Islet precursor cell (in vitro differentiated cells): ENCODE results near the gene BIRC3.
"Not testable (repeated sequence)": the region's sequence is repeated elsewhere in the genome, so short reads cannot be mapped to it uniquely, and the experiment has no call there.

Source experiments
- DNase-seq: peaks from one replicate; pipeline ENCODE4 v3.0.0-alpha.2; 2018

The BIRC3 gene

GRCh38 chr11:102330231-102330630 is 12.9 kb downstream of the BIRC3 start:
- no peak for DNase-seq

- no peak for DNase-seq
These were observed 14.1 kb downstream of the BIRC3 start for GRCh38 chr11:102331341-102331740.

DNA sequence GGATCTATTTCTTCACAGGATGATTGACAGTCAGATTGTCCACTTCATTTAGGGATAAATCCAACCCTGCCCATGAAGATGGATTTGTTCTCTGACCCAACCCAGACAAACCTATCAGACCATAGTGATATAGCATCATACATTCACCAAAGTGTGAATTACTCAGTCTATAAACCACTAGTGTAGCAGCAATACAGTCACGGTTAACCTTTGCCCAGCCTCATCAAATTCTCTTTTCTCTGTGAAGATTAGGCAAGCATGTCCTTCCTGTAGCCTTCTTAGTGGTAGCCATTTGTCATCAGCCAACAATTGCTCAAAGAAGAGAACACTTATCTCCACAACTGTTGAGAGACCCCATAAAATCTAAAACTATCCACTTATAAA is 15.3 kb downstream of the BIRC3 start:
- DNase-seq = no peak

- no peak for DNase-seq
These were observed 21.3 kb downstream of the BIRC3 start for GRCh38 chr11:102338479-102339010.

DNA sequence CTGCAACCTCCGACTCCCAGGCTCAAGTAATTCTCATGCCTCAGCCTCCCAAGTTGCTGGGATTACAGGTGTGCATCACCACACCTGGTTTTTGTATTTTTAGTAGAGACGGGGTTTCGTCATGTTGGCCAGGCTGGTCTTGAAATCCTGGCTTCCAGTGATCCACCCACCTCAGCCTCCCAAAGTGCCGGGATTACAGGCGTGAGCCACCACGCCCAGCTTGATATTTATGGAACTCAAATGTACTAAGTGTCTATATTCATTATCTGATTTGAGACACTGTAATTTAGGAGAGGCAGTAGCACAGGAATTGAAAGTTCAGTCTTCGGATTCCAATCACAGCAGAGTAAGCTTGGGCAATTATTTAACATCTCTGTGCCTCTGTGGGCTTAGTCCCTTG is 24.0 kb downstream of the BIRC3 start:
- not testable (repeated sequence) for DNase-seq

DNA sequence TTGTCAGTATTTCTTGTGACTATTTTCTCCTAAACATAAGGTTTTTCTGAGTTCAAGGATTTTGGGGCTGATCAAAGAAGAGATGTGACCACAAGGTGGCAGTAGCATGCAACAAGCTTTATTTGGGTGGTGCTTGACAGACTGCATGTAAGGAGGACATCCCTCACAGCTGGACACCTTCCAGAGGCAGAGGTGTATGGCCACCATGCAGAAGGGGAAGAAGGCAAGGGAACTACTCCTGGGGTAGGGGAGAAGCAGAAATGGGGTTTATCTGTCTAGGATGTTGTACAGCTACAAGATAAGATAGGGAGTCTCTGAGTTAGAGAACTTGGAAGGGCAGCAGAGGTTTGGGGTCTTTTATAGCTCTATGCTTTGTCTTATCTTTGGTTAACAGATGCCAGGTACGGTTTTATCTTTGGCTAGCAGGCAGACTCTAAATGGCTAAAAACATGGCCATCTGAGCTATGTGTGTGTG is 24.6 kb downstream of the BIRC3 start:
- peak; percentile 86 for DNase-seq

DNA sequence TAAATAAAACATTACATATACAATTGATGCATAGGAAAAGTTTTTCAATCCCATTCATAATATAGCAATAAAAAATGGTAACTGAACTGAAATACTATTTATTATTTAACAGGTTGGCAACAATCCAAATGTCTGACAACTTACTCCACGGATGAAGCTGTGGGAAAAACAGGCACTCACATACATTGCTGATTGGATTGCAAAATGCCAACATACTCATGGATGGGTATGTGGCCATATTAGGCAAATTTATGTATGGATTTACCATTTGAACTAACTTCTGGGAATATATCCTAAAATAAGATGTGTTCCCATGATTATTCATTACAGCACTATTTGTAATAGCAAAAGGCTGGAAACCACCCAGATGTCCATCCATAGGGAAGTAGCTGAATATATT is 26.5 kb downstream of the BIRC3 start:
- no peak for DNase-seq

DNA sequence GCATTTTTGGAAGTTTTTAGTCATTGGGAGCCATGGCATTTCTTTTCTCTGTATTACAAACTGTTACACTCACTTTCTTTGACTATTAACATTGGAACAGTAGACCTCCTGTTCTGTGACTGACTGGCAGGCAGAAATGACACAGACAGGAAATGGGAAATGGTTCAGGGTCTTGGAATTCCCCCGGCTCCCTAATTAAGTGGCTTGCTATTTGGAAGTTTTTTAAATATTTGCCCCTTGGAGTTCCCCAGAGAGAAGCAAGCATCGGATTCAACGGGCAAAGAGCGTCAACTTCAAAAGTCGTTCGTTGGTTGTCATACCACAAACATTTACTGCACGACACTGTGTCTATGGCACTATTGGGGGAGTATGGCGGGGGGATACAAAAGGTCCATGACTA is 28.6 kb downstream of the BIRC3 start:
- DNase-seq = peak; percentile 88

DNA sequence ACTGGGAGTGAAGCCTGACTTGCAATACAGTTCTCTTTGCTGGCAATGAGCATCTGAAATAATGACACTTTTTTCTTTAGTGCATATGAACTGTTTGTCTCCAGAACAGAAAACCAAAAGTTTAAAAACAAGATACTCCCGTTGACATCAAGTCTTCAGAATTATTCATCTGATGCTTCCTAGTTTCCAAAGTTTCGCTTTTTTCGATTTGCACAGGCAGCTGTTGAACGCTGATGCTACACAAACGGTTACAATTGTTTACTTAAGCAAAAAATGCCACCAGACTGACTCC is 29.1 kb downstream of the BIRC3 start:
- no peak for DNase-seq

GRCh38 chr11:102346748-102347461 is 29.6 kb downstream of the BIRC3 start, which contains the start of gene BIRC2:
BIRC2 (plus strand) TSS chr11:102347214; CDS start chr11:102349855, 2,641 bp downstream.
- peak; percentile 96 for DNase-seq

DNA sequence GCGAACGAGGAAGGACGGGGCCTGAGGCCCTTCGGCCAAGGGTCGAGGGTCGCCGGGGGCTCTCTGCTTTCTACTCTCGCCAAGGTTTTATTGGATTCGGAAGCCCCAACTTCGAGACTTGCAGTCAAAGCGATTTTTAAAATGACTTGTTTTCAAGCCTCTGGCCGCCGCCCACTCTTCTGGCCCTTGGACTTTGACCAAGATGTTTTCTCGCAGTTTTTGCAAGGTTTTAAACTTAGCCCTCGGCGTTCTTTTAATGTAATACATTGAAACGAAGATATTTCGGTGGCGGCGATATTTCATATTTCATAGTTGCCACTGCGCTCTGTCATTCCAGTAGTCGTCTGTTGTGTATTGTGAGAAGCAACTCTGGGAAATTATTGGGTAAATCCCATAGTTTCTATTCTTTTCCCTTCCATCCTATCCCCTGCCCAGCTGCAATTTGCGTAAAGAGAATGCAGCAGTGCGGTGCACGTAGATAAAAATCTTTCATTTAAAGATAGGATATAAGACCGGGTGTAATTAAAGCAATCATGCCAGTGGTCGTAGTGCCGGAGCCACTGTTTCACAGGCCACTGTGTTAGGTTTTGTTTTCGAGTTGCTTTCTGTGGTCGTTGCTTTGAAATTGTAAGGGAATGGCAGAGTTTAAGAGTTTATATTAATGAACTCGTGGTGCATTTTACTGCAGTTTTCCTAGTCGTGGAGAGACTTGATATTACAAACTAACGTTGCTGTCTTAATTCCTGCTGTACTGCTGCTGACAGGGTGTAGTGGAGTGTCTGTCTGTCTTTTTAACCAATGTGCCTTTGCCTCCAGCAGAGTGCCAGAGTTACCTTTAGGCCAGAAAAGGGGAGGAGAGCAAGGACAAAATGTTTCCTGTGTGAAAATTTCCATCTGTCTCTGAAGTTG is 30.4 kb downstream of the BIRC3 start:
- DNase-seq = no peak

- DNase-seq = no peak
These were observed 39.8 kb downstream of the BIRC3 start for GRCh38 chr11:102357116-102357515.

GRCh38 chr11:102359372-102359771 is 42.1 kb downstream of the BIRC3 start:
- DNase-seq = no peak

DNA sequence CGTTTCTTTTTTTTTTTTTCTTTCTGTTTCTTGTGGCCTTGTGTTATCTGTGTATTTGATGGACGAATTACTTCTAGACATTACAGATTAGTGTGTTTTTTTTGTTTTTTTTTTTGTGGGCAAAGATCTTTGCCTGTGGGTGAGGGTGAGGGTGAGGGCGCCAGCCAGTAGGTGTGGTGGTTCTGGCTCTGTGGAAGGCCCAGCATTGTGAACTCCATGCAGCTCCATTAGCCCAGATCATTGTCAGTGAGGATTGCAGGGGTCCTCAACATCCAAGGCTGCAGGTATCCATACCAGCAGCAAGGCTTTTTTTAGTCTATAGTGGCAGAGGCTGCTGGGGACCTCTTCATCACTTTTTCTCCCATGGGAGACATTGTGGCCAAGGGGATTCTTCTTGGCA is 43.4 kb downstream of the BIRC3 start:
- DNase-seq = no peak

DNA sequence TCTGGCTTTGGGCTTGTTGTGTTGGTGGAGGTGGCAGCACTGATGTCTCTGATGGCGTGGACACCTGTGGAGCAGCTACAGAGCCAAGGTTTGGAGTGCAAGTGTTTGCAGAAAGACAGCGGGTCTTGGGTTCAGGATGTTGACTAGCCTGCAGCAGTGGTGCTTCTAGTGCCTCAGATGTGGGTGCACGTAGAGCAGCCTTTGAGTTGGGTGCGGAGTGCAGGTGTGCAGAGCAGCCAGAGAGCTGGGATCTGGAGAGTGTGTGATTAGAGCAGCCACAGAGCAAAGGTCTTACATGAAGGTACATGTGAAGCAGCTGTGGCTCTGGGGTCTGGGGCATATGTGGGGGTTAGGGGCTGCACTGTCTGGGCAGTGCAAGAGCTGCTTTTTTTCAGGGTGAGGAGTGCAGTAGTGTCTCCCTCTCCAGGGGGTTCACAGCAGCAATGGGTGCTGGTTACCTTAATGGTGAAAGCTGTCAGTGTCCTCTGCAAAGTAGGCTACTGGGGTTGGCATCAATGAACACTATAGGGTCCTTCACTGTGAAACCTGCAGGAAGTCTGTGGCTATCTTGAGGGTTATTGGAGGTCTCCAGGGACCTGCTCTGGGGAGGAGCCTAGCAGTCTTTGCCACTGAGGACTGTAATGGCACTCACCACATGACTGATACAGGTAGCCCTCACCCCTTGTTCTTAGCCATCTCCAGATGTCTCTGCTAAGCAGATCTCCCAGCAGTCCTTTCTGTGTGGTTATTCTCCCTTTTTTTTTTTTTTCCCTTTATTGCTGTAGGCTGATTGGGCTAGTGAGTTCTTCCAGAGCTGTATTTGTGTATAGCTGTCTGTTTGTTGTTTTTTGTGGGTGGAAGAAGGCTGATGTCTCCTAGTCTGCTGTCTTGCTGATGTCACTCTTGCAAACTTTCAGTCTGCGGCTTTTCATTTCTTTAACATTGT is 44.1 kb downstream of the BIRC3 start:
- DNase-seq = no peak

DNA sequence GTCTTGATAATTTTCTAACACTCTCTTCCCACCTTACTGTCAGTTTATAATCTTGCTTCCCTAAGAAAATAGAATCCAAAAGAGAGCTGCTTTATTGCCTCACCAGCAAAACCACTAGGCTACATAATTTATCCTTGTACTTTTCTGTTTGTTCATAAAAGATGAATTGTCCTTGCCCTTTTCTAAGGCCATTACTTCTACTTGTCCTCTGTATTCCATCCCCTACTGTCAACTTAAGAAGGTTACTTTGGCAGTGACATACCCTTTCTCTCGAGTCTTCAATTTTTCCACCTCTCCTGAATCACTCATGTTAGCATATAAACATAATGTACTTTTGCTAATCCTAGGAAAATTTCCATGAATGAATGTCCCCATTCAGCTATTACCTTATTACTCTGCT is 47.7 kb downstream of the BIRC3 start:
- no peak for DNase-seq

- no peak for DNase-seq
These were observed 50.1 kb downstream of the BIRC3 start for GRCh38 chr11:102367364-102367763.

DNA sequence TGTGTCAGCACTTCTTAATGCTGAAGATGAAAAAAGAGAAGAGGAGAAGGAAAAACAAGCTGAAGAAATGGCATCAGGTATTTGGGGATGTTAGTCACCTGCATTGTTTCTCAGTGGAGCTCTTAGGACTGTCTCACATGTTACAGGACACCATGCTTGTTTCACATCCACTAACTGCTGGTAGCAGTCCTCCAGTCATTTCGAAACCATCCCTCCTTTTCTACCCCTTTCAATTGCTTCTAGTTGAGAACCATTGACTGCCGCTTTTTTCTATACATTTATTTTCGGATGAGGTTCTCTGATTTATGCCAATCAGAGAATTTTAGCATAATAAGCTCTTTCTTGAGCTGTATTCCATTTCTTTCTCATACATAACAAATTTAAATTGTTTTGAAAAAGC is 51.2 kb downstream of the BIRC3 start:
- no peak for DNase-seq

DNA sequence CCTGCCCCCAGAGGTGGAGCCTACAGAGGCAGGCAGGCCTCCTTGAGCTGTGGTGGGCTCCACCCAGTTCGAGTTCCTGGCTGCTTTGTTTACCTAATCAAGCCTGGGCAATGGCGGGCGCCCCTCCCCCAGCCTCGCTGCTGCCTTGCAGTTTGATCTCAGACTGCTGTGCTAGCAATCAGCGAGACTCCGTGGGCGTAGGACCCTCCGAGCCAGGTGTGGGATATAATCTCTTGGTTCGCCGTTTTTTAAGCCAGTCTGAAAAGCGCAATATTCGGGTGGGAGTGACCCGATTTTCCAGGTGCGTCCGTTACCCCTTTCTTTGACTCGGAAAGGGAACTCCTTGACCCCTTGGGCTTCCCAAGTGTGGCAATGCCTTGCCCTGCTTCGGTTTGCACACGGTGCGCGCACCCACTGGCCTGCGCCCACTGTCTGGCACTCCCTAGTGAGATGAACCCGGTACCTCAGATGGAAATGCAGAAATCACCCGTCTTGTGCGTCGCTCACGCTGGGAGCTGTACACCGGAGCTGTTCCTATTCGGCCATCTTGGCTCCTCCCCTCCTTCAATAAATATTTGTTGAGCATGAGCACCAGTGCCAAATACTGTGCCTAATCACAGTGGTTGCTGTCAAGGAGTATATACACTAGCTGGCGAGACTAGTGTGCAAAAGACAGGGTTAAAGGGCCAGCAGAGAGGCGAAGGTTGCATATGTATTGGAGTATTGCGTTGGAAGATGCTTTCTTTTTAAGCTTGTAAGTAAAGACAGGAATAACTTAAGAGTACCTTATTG is 57.5 kb downstream of the BIRC3 start:
- not testable (repeated sequence) for DNase-seq

DNA sequence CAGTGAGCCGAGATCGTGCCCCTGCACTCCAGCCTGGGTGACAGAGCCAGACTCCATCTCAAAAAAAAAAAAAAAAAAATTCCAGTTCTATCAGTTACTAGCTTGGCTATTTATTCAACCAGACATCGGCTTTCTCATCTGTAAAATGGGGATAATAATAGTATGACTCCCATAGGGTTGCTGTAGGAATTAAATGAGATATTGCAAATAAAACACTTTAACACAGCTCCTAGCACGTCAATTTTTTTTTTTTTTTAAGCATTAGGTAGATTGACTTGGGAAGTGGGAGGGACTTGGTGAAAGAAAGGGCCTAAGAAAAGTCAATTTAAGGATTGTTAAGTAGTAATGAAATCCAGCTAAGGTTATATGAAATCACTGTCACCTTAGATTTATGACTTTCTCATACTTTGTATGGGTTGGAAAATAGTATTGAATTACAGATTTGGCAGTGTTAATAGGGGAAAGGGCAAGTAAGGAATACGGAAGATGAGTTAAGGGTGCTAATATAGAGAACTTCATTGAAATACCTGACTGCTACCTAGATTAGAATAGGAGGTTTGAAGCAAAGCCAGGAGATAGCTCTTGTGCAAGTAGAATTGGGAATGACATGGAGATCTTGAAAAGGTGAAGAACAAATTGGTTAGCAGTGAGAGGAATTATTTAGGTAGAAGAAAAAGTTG is 58.6 kb downstream of the BIRC3 start:
- DNase-seq = no peak

DNA sequence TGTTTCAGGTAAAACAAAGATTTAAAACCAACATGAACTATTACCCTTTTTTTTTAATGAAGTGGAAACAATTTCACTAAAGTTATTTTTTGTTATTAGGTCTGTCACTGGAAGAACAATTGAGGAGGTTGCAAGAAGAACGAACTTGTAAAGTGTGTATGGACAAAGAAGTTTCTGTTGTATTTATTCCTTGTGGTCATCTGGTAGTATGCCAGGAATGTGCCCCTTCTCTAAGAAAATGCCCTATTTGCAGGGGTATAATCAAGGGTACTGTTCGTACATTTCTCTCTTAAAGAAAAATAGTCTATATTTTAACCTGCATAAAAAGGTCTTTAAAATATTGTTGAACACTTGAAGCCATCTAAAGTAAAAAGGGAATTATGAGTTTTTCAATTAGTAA is 60.6 kb downstream of the BIRC3 start:
- DNase-seq = no peak
